Activated naive CD4-positive, alpha-beta T cell treated with anti-CD3 and anti-CD28 coated beads, Interleukin-2, amount 50 U/mL, for 24 hours (primary cell): Measurements from ENCODE around the gene HS2ST1.
"Not testable (repeated sequence)": the region's sequence is repeated elsewhere in the genome, so short reads cannot be mapped to it uniquely, and the experiment has no call there.

ENCODE experiments used
- H3K27ac Mint-ChIP-seq: one replicate; pipeline ENCODE4 v1.8.0; 2021; ENCODE audit warnings: mild to moderate bottlenecking, mixed read lengths
- H3K27me3 Mint-ChIP-seq: one replicate; pipeline ENCODE4 v1.8.0; 2021; ENCODE audit warnings: mixed read lengths
- H3K36me3 Mint-ChIP-seq: one replicate; pipeline ENCODE4 v1.8.0; 2021; ENCODE audit warnings: mixed read lengths
- H3K4me1 Mint-ChIP-seq: one replicate; pipeline ENCODE4 v1.8.0; 2021; ENCODE audit warnings: mixed read lengths
- H3K4me3 Mint-ChIP-seq: one replicate; pipeline ENCODE4 v1.8.0; 2021; ENCODE audit warnings: mild to moderate bottlenecking, mixed read lengths
- H3K9me3 Mint-ChIP-seq: one replicate; pipeline ENCODE4 v1.8.0; 2021; ENCODE audit warnings: mixed read lengths

The HS2ST1 gene

DNA sequence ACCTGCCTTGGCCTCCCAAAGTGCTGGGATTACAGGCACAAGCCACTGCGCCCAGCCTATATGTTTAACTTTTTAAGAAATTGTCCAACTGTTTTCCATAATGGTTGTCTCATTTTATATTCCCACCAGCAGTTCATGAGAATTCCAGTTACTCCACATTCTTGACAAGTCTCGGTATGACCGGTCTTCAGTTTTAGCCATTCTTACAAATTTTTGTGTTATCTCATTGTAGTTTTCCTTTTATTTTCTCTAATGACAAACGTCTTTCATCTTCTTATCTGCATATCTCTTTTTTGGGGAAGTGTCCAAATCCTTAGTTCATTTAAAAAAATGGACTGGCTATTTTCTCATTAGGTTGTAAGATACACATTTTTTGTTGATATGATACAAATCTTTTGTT is 132.5 kb downstream of the HS2ST1 start:
- no peak overlapping the region for H3K4me3 Mint-ChIP-seq
- H3K9me3 Mint-ChIP-seq, result no peaks in the 10 kb centered on the region
- no peaks in the 10 kb centered on the region for H3K27me3 Mint-ChIP-seq
- no peak overlapping the region for H3K27ac Mint-ChIP-seq
- peaks cover 56% of the 10 kb centered on the region for H3K4me1 Mint-ChIP-seq
- peaks cover 4% of the 10 kb centered on the region for H3K36me3 Mint-ChIP-seq

DNA sequence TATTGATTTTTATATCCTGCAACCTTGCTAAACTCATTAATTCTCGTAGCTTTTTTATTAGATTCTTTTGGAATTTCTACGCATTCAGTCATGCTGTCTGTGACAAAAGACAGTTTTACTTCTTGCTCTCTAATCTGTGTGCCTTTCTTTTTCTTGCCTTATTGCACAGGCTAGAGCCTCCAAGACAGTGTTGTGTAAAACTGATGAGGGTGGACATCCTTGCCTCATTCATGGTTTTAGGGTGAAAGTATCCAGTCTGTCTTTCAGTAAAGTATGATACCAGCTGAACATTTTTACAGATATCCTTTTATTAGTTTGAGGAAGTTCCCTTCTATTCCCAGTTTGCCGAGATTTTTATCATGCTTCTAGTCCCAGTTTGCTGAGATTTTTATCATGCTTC is 133.8 kb downstream of the HS2ST1 start:
- Mint-ChIP-seq H3K27ac (no peak overlapping the region), H3K4me1 (peaks cover 47% of the 10 kb centered on the region), H3K27me3 (no peaks in the 10 kb centered on the region), H3K36me3 (peaks cover 4% of the 10 kb centered on the region), H3K9me3 (no peaks in the 10 kb centered on the region), H3K4me3 (no peak overlapping the region)

DNA sequence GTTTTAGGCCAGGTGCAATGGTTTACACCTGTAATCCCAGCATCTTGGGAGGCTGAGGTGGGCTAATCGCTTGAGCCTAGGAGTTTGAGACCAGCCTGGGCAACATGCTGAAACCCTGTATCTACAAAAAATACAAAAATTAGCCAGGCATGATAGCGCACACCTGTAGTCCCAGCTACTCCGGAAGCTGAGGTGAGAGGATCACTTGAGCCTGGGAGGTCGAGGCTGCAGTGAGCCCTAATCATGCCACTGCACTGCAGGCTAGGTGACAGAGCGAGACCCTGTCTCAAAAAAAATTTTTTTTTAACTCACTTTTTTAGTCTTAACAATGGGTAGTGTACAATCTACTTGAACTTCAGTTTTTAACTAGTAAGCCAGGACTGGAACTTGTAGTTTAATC is 137.5 kb downstream of the HS2ST1 start:
- Mint-ChIP-seq H3K36me3 (peaks cover 8% of the 10 kb centered on the region), H3K9me3 (peaks cover 5% of the 10 kb centered on the region), H3K27me3 (no peaks in the 10 kb centered on the region), H3K4me3 (no peak overlapping the region), H3K27ac (no peak overlapping the region), H3K4me1 (peaks cover 22% of the 10 kb centered on the region)

DNA sequence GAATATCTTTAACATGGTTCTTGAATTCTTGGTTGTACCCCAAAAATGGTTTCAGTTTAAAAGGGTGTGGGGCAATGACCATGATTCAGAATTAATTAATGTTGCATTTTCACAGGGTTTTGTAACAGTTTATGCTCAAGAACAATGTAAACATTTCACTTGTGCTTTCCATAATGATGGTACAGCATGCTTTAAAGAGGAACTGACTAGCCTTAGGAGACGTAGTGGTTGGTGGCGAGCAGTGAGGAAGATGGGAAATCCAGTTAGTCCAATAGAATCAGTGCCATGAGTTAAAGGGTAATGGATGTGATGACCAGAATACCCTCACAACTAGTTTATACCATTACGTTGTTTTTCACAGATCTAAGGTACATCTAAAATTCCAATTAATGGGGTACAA is 138.0 kb downstream of the HS2ST1 start:
- Mint-ChIP-seq H3K36me3 (peaks cover 8% of the 10 kb centered on the region), H3K4me1 (peaks cover 22% of the 10 kb centered on the region), H3K9me3 (peaks cover 5% of the 10 kb centered on the region), H3K27ac (no peak overlapping the region), H3K4me3 (no peak overlapping the region), H3K27me3 (no peaks in the 10 kb centered on the region)

DNA sequence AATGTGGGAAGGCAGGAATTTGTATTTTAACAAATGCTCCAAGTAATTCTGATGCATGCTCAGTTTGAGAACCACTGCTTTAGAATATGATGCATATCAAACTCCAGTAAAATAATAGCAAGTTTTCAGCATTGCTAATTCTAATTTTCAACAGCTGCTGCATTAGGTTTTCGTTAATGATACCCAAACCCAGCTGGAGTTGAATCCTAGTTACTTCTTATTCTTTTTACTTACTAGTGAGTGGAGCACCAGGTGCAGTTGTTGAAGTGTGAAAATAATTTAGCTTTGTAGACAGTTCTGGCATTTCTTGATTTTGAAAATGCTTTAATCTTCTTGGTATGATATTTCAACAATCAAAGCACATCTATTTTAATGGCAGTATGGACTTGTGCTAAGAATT is 138.5 kb downstream of the HS2ST1 start:
- no peaks in the 10 kb centered on the region for H3K27me3 Mint-ChIP-seq
- peaks cover 24% of the 10 kb centered on the region for H3K4me1 Mint-ChIP-seq
- no peak overlapping the region for H3K4me3 Mint-ChIP-seq
- no peak overlapping the region for H3K27ac Mint-ChIP-seq
- H3K36me3 Mint-ChIP-seq, result peaks cover 8% of the 10 kb centered on the region
- peaks cover 5% of the 10 kb centered on the region for H3K9me3 Mint-ChIP-seq

DNA sequence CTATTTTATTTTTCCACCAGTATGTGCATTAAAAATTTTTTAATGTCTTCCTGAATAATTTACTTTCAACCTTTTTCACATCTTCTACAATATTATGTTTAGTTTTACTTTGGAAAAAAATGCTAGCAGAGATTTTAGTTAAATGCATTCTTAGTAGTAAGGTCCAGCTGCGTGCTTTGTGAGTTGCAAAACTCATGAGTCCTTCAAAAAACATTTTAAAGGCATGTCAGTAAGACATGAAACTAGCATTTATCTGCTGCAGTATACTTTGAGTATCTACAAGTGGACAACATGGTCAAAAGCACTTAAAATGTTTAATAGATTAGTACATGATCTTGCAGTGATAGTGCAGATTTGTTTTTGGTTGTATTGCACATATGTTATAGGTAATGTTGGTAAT is 139.0 kb downstream of the HS2ST1 start:
- Mint-ChIP-seq H3K4me3 (no peak overlapping the region), H3K27me3 (no peaks in the 10 kb centered on the region), H3K9me3 (peaks cover 5% of the 10 kb centered on the region), H3K27ac (no peak overlapping the region), H3K36me3 (peaks cover 6% of the 10 kb centered on the region), H3K4me1 (peaks cover 29% of the 10 kb centered on the region)

DNA sequence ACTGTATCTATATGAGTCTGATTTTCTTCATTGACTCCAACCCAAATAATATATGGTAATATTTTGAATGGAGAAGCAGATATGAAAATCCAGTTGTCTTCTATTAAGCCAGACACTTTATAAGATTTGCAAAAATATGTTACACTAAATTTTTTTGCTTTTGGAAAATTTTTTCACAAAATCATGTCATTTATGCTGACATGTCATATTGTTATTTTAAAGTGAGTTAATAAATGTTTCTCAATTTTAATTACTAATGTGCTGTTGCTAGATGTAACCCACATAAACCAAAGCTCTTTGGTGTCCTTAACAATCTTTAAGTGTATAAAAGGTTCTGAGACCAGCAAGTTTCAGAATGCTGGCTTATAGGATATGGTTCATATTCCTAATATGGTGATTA is 142.5 kb downstream of the HS2ST1 start:
- H3K9me3 Mint-ChIP-seq, result peaks cover 5% of the 10 kb centered on the region
- no peaks in the 10 kb centered on the region for H3K27me3 Mint-ChIP-seq
- H3K4me1 Mint-ChIP-seq, result peaks cover 31% of the 10 kb centered on the region
- peaks cover 4% of the 10 kb centered on the region for H3K36me3 Mint-ChIP-seq
- H3K27ac Mint-ChIP-seq, result no peak overlapping the region
- H3K4me3 Mint-ChIP-seq, result no peak overlapping the region

DNA sequence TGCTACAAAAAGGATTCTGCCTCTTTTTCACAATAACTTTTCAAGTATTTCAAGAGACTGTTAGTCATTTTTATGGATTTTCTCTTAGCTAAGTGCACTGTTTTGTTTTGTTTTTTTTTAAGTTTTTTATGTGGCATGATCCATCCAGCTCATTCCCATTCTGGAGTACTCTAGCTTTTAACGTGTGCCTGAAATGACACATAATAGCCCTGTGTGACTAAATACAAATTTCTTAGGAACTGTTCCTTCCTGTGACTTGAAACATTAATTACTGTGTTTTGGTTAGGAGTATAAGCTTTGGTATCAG is 143.9 kb downstream of the HS2ST1 start:
- H3K4me3 Mint-ChIP-seq, result no peak overlapping the region
- H3K36me3 Mint-ChIP-seq, result peaks cover 4% of the 10 kb centered on the region
- H3K9me3 Mint-ChIP-seq, result peaks cover 5% of the 10 kb centered on the region
- H3K27me3 Mint-ChIP-seq, result no peaks in the 10 kb centered on the region
- no peak overlapping the region for H3K27ac Mint-ChIP-seq
- peaks cover 43% of the 10 kb centered on the region for H3K4me1 Mint-ChIP-seq

DNA sequence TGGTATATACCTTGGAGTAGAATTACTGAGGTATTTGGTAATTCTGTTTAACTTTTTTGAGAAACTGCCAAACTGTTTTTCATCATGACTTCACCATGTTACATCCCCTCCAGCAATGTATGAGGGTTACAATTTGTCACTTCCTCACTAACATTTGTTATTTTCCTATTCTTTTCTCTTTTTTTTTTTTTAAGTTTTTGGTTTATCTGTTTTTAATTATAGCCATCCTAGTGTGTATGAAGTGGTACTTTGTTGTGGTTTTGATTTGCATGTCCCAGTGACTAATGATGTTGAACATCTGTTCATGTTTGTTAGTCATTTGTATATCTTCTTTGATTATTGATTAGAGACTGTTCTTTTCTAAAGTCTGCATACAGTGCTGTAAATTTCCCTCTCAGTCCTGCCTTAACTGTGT is 147.3 kb downstream of the HS2ST1 start:
- H3K9me3 Mint-ChIP-seq, result peaks cover 4% of the 10 kb centered on the region
- no peaks in the 10 kb centered on the region for H3K27me3 Mint-ChIP-seq
- no peak overlapping the region for H3K27ac Mint-ChIP-seq
- peaks cover 6% of the 10 kb centered on the region for H3K36me3 Mint-ChIP-seq
- H3K4me3 Mint-ChIP-seq, result no peak overlapping the region
- peaks cover 57% of the 10 kb centered on the region for H3K4me1 Mint-ChIP-seq

DNA sequence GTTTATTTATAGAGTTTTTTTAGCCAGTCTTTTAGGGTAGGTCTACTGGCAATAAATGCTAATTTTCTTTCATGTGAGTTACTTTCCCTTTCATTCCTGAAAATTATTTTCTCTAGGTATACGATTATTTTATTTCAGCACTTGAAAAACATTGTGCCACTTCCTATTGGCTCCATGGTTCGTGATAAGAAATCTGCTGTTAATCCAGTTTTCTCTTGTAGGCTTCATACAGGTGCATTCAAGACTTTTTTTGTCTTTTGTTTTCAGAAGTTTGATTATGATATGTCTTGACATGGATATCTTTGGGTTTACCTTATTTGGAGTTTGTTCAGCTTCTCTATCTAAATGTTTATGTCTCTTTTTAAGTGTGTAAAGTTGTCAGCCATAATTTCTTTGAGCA is 148.3 kb downstream of the HS2ST1 start:
- Mint-ChIP-seq H3K36me3 (peaks cover 7% of the 10 kb centered on the region), H3K27ac (no peak overlapping the region), H3K4me3 (no peak overlapping the region), H3K27me3 (no peaks in the 10 kb centered on the region), H3K9me3 (peaks cover 4% of the 10 kb centered on the region), H3K4me1 (peaks cover 57% of the 10 kb centered on the region)

DNA sequence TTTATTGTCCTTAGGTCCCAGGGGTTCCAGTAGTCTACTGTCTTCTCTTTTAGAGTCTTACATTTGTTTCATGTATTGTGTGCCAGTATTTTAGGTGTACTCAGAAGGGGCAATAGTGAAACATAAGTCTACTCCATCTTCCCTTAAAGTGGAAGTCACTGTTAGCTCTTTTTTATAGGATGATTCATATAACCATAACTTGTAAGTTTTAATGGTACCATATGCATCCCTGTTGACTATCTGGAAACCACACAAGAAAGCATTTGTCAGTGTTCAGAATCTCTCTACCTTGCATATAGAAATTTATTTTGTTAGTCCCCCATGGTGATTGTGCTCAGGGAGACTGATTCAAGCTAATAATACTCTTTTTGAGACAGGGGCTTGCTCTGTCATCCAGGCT is 149.9 kb downstream of the HS2ST1 start:
- no peaks in the 10 kb centered on the region for H3K27me3 Mint-ChIP-seq

DNA sequence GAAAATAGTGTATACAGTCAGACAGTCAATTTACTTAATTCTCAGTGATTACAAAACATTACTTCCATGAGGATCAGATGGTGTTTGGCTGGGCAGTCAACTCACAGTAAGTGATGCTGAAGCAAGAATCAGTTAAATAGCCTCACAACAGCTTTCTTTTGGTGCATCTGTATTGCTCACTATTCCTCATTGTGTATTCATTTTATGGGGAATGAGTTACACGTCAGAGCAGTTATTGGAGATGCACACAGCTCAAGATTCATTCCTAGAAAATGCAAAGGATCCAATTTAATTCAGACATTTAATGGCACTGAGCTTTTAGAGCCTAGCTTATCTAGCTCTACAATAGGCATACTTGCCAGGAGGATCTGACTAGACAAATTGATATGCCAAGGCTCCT is 150.6 kb downstream of the HS2ST1 start:
- no peak overlapping the region for H3K4me3 Mint-ChIP-seq
- H3K27me3 Mint-ChIP-seq, result no peaks in the 10 kb centered on the region
- H3K36me3 Mint-ChIP-seq, result peaks cover 9% of the 10 kb centered on the region
- no peak overlapping the region for H3K27ac Mint-ChIP-seq
- H3K9me3 Mint-ChIP-seq, result peaks cover 4% of the 10 kb centered on the region
- H3K4me1 Mint-ChIP-seq, result peaks cover 40% of the 10 kb centered on the region

More for the DNA sequence above, 149.9 kb downstream of the HS2ST1 start:
- Mint-ChIP-seq H3K9me3 (peaks cover 4% of the 10 kb centered on the region), H3K4me1 (peaks cover 45% of the 10 kb centered on the region), H3K36me3 (peaks cover 9% of the 10 kb centered on the region), H3K4me3 (no peak overlapping the region), H3K27ac (no peak overlapping the region)

DNA sequence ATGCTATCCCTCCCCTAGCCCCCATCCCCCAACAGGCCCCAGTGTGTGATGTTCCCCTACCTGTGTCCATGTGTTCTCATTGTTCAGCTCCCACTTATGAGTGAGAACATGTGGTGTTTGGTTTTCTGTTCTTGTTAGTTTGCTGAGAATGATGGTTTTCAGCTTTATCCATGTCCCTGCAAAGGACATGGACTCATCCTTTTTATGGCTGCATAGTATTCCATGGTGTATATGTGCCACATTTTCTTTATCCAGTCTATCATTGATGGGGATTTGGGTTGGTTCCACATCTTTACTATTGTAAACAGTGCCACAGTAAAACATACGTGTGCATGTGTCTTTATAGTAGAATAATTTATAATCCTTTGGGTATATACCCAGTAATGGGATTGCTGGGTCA is 152.3 kb downstream of the HS2ST1 start:
- not testable (repeated sequence) for H3K4me3 Mint-ChIP-seq, H3K27me3 Mint-ChIP-seq, H3K36me3 Mint-ChIP-seq, H3K9me3 Mint-ChIP-seq, H3K27ac Mint-ChIP-seq
- peaks cover 35% of the 10 kb centered on the region for H3K4me1 Mint-ChIP-seq

DNA sequence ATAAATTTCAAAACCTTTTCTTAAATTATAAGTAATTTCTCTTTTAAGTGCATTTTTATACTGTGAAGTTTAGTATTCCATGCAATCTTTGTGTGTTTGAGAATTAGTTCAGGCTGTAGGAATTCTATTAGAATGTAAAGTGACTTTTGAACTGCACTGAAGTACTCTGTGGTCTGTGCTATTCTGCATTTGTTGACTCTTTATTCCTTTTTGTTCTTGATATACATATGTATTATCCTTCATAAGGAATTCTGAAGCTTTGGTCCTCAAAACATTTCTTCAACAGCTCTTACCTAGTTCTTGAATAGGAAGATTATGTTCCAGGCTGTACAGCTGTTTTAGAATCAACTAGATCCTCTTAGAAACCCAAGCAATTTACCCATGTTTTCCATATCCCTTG is 158.0 kb downstream of the HS2ST1 start:
- no peak overlapping the region for H3K4me3 Mint-ChIP-seq
- peaks cover 3% of the 10 kb centered on the region for H3K4me1 Mint-ChIP-seq
- H3K27ac Mint-ChIP-seq, result no peak overlapping the region
- H3K27me3 Mint-ChIP-seq, result no peaks in the 10 kb centered on the region
- peaks cover 7% of the 10 kb centered on the region for H3K36me3 Mint-ChIP-seq
- no peaks in the 10 kb centered on the region for H3K9me3 Mint-ChIP-seq

DNA sequence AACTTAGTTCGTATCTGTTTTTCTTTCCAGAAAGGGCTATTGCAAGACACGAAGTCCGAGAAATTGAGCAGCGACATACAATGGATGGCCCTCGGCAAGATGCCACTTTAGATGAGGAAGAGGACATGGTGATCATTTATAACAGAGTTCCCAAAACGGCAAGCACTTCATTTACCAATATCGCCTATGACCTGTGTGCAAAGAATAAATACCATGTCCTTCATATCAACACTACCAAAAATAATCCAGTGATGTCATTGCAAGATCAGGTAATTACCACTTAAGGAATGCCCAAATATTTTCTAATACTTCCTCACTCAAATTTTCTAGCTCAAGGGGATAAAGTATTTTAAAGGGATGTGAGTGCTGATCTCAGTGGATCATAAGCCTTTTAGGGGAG is 158.5 kb downstream of the HS2ST1 start:
- H3K27me3 Mint-ChIP-seq, result no peaks in the 10 kb centered on the region
- peaks cover 3% of the 10 kb centered on the region for H3K4me1 Mint-ChIP-seq
- H3K27ac Mint-ChIP-seq, result no peak overlapping the region
- no peak overlapping the region for H3K4me3 Mint-ChIP-seq
- peaks cover 6% of the 10 kb centered on the region for H3K36me3 Mint-ChIP-seq
- H3K9me3 Mint-ChIP-seq, result no peaks in the 10 kb centered on the region

DNA sequence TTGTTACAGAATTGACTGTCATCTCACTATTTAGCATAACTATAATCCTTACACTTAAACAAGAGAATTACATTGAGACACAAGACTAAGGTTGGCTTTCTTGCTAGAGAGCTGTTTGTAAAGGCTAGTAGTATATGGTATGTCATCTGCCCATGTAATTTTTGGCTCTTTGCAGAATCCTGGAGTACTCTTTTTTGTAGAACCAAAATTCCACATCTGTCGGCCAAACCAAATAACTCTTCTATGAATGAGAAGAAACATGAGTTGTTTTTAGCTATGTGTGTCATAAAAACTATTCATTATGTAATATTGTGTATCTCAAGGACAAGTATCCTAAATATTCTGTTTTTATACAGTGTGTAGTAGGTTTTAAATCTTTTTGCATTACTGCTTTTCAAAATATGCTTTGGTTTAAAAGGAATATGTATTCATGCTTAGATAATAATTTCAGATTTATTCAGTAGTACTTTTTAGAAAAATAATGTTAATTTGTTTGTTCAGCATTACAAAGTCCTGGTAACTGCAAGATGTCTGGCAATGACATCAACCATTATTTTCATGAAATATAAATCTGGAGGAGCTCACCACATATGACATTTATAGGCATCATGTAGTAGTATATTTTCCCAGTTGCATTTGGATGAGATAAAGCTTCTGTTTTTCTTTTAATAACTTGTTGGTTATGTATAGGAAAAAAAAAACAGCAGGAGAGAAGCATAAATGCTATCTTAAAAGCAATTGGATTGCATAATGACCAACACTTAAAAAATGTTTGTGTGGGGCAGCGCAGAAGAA is 159.8 kb downstream of the HS2ST1 start:
- H3K9me3 Mint-ChIP-seq, result no peaks in the 10 kb centered on the region
- H3K4me1 Mint-ChIP-seq, result peaks cover 3% of the 10 kb centered on the region
- no peak overlapping the region for H3K27ac Mint-ChIP-seq

More for the DNA sequence above, 159.8 kb downstream of the HS2ST1 start:
- Mint-ChIP-seq H3K27me3 (no peaks in the 10 kb centered on the region), H3K4me3 (no peak overlapping the region), H3K36me3 (peaks cover 6% of the 10 kb centered on the region)
